PFSK-1 (cell line): ENCODE results near the gene MYO5C.

Experiments used
- POLR2AphosphoS5 ChIP-seq: IDR thresholded peaks from 2 replicates; pipeline ENCODE4 v1.6.1; 2012; ENCODE audit warnings: low read depth, mild to moderate bottlenecking, control low read depth, low read length, moderate library complexity
- SIN3A ChIP-seq: IDR thresholded peaks from 2 replicates; pipeline ENCODE4 v1.6.1; 2012; ENCODE audit warnings: mild to moderate bottlenecking, low read length, moderate library complexity, borderline replicate concordance; ENCODE audit not compliant: insufficient read depth
- TAF1 ChIP-seq: IDR thresholded peaks from 2 replicates; pipeline ENCODE4 v1.6.1; 2012; ENCODE audit warnings: low read length, control low read depth, borderline replicate concordance; ENCODE audit not compliant: insufficient read depth
- TF ChIP-seq, protein P1 (sequence below), 2 experiments: IDR thresholded peaks; 2 replicates each; pipeline versions ENCODE4 v1.6.1 to v1.8.0; 2011 to 2012; ENCODE audit warnings: low read depth in 2 of 2, low read length in 2 of 2, control low read depth in 1 of 2, inconsistent platforms in 1 of 2, mild to moderate bottlenecking in 1 of 2, moderate library complexity in 1 of 2; ENCODE audit not compliant: insufficient read depth in 1 of 2

DNA sequence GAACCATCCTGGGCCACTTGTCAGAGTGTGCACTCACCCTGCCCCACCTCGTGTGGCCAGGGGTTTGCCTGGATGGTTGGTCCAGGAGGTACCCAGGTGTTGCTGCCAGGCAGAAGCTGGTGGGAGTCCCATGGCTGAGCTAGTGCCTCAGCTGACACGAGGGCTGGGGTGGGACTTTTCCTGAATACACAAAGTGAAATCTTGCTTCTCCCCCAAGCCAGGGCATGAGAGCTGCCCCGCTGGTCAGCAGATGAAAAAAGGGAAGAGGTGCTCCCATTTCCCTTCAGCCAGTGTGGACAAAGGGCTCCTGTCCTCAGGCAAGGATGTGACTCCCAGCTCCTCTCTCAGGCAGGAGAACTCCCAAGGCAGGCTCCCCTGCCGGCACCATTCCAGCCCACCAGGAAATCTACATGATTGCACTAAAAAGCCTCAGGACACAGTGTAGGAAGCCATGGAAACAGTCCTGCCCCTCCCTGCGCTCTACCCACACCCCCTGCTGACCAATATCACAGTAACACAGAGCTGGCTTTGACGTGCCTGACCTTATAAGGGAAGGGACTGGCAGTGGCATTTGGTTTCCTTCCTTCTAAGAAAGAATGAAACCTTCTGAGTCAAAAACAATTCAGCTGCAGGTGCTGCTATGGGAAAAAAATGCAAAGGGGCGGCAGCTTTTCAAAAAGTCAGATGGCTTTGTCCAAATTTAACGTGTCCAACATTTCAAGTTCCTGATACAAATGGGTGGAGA, 33.9 kb downstream of the MYO5C start:
- TF ChIP-seq TAF1 (no peak), POLR2AphosphoS5 (no peak), SIN3A (no peak)
- TF ChIP-seq, protein P1, sequence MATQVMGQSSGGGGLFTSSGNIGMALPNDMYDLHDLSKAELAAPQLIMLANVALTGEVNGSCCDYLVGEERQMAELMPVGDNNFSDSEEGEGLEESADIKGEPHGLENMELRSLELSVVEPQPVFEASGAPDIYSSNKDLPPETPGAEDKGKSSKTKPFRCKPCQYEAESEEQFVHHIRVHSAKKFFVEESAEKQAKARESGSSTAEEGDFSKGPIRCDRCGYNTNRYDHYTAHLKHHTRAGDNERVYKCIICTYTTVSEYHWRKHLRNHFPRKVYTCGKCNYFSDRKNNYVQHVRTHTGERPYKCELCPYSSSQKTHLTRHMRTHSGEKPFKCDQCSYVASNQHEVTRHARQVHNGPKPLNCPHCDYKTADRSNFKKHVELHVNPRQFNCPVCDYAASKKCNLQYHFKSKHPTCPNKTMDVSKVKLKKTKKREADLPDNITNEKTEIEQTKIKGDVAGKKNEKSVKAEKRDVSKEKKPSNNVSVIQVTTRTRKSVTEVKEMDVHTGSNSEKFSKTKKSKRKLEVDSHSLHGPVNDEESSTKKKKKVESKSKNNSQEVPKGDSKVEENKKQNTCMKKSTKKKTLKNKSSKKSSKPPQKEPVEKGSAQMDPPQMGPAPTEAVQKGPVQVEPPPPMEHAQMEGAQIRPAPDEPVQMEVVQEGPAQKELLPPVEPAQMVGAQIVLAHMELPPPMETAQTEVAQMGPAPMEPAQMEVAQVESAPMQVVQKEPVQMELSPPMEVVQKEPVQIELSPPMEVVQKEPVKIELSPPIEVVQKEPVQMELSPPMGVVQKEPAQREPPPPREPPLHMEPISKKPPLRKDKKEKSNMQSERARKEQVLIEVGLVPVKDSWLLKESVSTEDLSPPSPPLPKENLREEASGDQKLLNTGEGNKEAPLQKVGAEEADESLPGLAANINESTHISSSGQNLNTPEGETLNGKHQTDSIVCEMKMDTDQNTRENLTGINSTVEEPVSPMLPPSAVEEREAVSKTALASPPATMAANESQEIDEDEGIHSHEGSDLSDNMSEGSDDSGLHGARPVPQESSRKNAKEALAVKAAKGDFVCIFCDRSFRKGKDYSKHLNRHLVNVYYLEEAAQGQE (IDR thresholded peaks at IDR 0.05; ENCODE audit: insufficient read depth in 1 of 2, low read depth in 2 of 2, low read length in 2 of 2), result no peak
